Colonic mucosa (tissue), 4 donors: ENCODE results near the gene MAMLD1. TPM values are rescaled to one million over a fixed set of nuclear protein-coding genes. Genes with fewer than 3 reads are reported as not detected.

Source experiments
- DNase-seq: peaks from one replicate; pipeline ENCODE4 v3.0.0-alpha.2; 2020
- H3K27ac ChIP-seq: fragments of 200-600 bp; one replicate; pipeline ENCODE4 v1.8.0; 2021
- H3K27me3 ChIP-seq: fragments of 200-600 bp; one replicate; pipeline ENCODE4 v1.8.0; 2021
- H3K36me3 ChIP-seq: fragments of 200-600 bp; one replicate; pipeline ENCODE4 v1.8.0; 2021
- H3K4me1 ChIP-seq: fragments of 200-600 bp; one replicate; pipeline ENCODE4 v1.8.0; 2021; ENCODE audit warnings: mild to moderate bottlenecking
- H3K4me3 ChIP-seq: fragments of 200-600 bp; one replicate; pipeline ENCODE4 v1.8.0; 2021
- H3K9ac ChIP-seq, 2 donors: one replicate each; pipeline ENCODE4 v1.7.0; 2013; ENCODE audit warnings: control low read depth in 2 of 2, low read depth in 2 of 2, low read length in 2 of 2
- H3K9me3 ChIP-seq: fragments of 200-600 bp; one replicate; pipeline ENCODE4 v1.8.0; 2021
- CTCF ChIP-seq: fragments of 200-600 bp; IDR thresholded peaks from one replicate; pipeline ENCODE4 v1.8.0; 2022; ENCODE audit warnings: antibody characterized with exemption, mild to moderate bottlenecking
- intact Hi-C: fragments of 100-400 bp; cut with DNase I; formaldehyde crosslinking; loops from one replicate; pipeline ENCODE4 v1.14.1; 2022
- total RNA-seq, 2 donors: library from RNA; stranded (reverse); fragmentation: NEBNext Ultra II Directional in 1 of 2; extraction: Animal tissue kit (Norgen Biotek cat#: 25700) in 1 of 2; gene quantifications; one replicate each; pipeline ENCODE4 v1.2.1, GENCODE V29; 2021
- donor health status: healthy.
- donor health status: DM: no; HTN: no; CAD: no.
- donor health status: DM: no; HTN: no; CAD: no.

Gene MAMLD1
- total RNA-seq, 2 donors from 2014 or later: 0.49 to 0.93 TPM

GRCh38 chrX:150355913-150356312 is 7.2 kb upstream of the MAMLD1 start:
- Histone ChIP-seq H3K9ac (no peak overlapping the region), H3K4me1 (no peaks in the 10 kb centered on the region), H3K4me3 (no peak overlapping the region), H3K9me3 (no peaks in the 10 kb centered on the region), H3K36me3 (no peaks in the 10 kb centered on the region), H3K27ac (no peak overlapping the region), H3K27me3 (no peaks in the 10 kb centered on the region)
- DNase-seq: no peak
- no peak for TF ChIP-seq CTCF
- intact Hi-C loops: no loop called here

GRCh38 chrX:150357790-150358189 is 5.3 kb upstream of the MAMLD1 start:
- H3K9me3 ChIP-seq: no peaks in the 10 kb centered on the region
- H3K9ac ChIP-seq: no peak overlapping the region
- no peak overlapping the region for H3K4me3 ChIP-seq
- intact Hi-C loops: no loop called here
- no peak for DNase-seq
- H3K27ac ChIP-seq: no peak overlapping the region
- TF ChIP-seq CTCF: no peak
- no peaks in the 10 kb centered on the region for H3K36me3 ChIP-seq
- H3K27me3 ChIP-seq: peaks cover 18% of the 10 kb centered on the region
- no peaks in the 10 kb centered on the region for H3K4me1 ChIP-seq

GRCh38 chrX:150358651-150359050 is 4.5 kb upstream of the MAMLD1 start:
- Histone ChIP-seq H3K36me3 (no peaks in the 10 kb centered on the region), H3K27me3 (peaks cover 23% of the 10 kb centered on the region), H3K9me3 (no peaks in the 10 kb centered on the region), H3K27ac (no peak overlapping the region), H3K9ac (no peak overlapping the region), H3K4me3 (no peak overlapping the region), H3K4me1 (no peaks in the 10 kb centered on the region)
- no peak for TF ChIP-seq CTCF
- intact Hi-C loops: no loop called here
- DNase-seq: no peak

- no peak for TF ChIP-seq CTCF
- intact Hi-C loops: no loop called here
Measured at GRCh38 chrX:150360331-150360730, 2.8 kb upstream of the MAMLD1 start.

GRCh38 chrX:150361070-150361776 is 1.9 kb upstream of the MAMLD1 start:
- Histone ChIP-seq H3K27ac (no peak overlapping the region), H3K9ac (no peak overlapping the region), H3K9me3 (no peaks in the 10 kb centered on the region), H3K36me3 (no peaks in the 10 kb centered on the region), H3K27me3 (peaks cover 30% of the 10 kb centered on the region), H3K4me3 (peak overlapping the region; percentile 3), H3K4me1 (no peaks in the 10 kb centered on the region)
- DNase-seq: no peak
- intact Hi-C loops: no loop called here
- TF ChIP-seq CTCF: no peak

More at GRCh38 chrX:150360331-150360730, 2.8 kb upstream of the MAMLD1 start:
- H3K36me3 ChIP-seq: no peaks in the 10 kb centered on the region
- H3K27ac ChIP-seq: no peak overlapping the region
- H3K9ac ChIP-seq: no peak overlapping the region
- no peaks in the 10 kb centered on the region for H3K9me3 ChIP-seq
- peaks cover 30% of the 10 kb centered on the region for H3K27me3 ChIP-seq
- no peaks in the 10 kb centered on the region for H3K4me1 ChIP-seq
- no peak for DNase-seq
- no peak overlapping the region for H3K4me3 ChIP-seq
